ENCODE data around the gene MACIR. TPM values are rescaled to one million over a fixed set of nuclear protein-coding genes. Genes with fewer than 3 reads are reported as not detected.

MACIR gene
- total and polyA plus RNA-seq, 10 of the 15 experiments (the other 5 are each of a cell fraction or from before 2014, with no cell fraction given) = 2.1 to 16.1 (median 10.8) TPM

DNA sequence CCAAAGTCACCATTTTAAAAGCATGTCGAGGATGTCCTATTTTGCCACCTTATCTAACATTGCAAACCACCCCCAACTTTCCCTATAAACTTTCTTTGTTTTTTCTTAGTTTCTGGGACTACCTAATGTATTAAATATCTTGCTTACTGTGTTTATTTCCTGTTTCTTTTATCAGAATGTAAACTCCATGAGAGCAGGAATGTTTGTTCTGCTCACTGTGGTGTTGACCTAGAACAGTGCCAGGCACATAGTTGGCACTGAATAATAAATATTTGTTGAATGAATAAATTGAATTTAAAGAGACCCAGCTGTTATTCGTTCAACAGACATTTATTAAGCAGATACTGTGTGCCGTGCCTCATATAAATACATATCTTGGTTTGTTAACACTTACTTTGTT is 35.2 kb downstream of the MACIR start:
- Histone ChIP-seq H3K9me3 (replicated peaks; ENCODE audit: control insufficient read depth, insufficient read depth, low read length) (no peaks in the 10 kb centered on the region), H3K79me2 (ENCODE audit: control insufficient read depth, insufficient read depth, low read length) (no peaks in the 10 kb centered on the region), H4K20me1 (ENCODE audit: control insufficient read depth, insufficient read depth) (no peaks in the 10 kb centered on the region), H3K4me2 (ENCODE audit: control insufficient read depth, insufficient read depth) (no peak overlapping the region), H3K9ac (ENCODE audit: control insufficient read depth, insufficient read depth, low read length) (no peak overlapping the region), H3K4me1 (ENCODE audit: control insufficient read depth, insufficient read depth, low read length) (no peaks in the 10 kb centered on the region), H3K4me3 (no peak overlapping the region), H3K36me3 (ENCODE audit: control insufficient read depth in 2 of 2, insufficient read depth in 2 of 2, low read length in 1 of 2) (no peaks in the 10 kb centered on the region), H3K27ac (ENCODE audit: control insufficient read depth, insufficient read depth) (no peak overlapping the region), H2AFZ (ENCODE audit: control insufficient read depth, low read depth, low read length) (no peak overlapping the region), H3K27me3 (replicated peaks in 1 of 2; ENCODE audit: control insufficient read depth in 2 of 2, insufficient read depth in 2 of 2, low read length in 1 of 2) (no peaks in the 10 kb centered on the region)
- intact Hi-C loops (cut with micrococcal nuclease; ENCODE audit: unreplicated experiment) (no loop called here), in situ Hi-C loops (cut with MboI) (no loop called here)
- no peak for ATAC-seq
- SMC1A ChIA-PET (ENCODE audit: uncharacterized antibody, unreplicated experiment) = no interaction called here
- WGBS (ENCODE audit: insufficient coverage, insufficient replicate concordance, low lambda C conversion rate, missing lambda C conversion rate) = 76% methylated on average over 3 of the region's 3 CpGs
- BruUV-seq (replicated peaks) = no TSS peak
- FAIRE-seq = no peak
- RAD21 ChIA-PET (ENCODE audit: unreplicated experiment) = no interaction called here
- CTCF ChIA-PET = no interaction called here
- no peak for DNase-seq (ENCODE audit: low read depth, low spot score)
- POLR2A ChIA-PET = no interaction called here
- no peak for TF ChIP-seq WRNIP1 (IDR thresholded peaks at IDR 0.05; ENCODE audit: borderline replicate concordance, low read depth, low read length)
- TF ChIP-seq BRCA1 (IDR thresholded peaks at IDR 0.05; ENCODE audit: low read depth, low read length) = no peak
- no peak for TF ChIP-seq ATF7 (IDR thresholded peaks at IDR 0.05; ENCODE audit: low read depth)
- TF ChIP-seq IKZF1 (conservative IDR thresholded peaks at IDR 0.05) = no peak
- TF ChIP-seq NFIC (IDR thresholded peaks at IDR 0.05; ENCODE audit: low read depth, low read length) = no peak
- no peak for TF ChIP-seq ASH2L (IDR thresholded peaks at IDR 0.05; ENCODE audit: borderline replicate concordance, low read depth)
- TF ChIP-seq, protein P1, sequence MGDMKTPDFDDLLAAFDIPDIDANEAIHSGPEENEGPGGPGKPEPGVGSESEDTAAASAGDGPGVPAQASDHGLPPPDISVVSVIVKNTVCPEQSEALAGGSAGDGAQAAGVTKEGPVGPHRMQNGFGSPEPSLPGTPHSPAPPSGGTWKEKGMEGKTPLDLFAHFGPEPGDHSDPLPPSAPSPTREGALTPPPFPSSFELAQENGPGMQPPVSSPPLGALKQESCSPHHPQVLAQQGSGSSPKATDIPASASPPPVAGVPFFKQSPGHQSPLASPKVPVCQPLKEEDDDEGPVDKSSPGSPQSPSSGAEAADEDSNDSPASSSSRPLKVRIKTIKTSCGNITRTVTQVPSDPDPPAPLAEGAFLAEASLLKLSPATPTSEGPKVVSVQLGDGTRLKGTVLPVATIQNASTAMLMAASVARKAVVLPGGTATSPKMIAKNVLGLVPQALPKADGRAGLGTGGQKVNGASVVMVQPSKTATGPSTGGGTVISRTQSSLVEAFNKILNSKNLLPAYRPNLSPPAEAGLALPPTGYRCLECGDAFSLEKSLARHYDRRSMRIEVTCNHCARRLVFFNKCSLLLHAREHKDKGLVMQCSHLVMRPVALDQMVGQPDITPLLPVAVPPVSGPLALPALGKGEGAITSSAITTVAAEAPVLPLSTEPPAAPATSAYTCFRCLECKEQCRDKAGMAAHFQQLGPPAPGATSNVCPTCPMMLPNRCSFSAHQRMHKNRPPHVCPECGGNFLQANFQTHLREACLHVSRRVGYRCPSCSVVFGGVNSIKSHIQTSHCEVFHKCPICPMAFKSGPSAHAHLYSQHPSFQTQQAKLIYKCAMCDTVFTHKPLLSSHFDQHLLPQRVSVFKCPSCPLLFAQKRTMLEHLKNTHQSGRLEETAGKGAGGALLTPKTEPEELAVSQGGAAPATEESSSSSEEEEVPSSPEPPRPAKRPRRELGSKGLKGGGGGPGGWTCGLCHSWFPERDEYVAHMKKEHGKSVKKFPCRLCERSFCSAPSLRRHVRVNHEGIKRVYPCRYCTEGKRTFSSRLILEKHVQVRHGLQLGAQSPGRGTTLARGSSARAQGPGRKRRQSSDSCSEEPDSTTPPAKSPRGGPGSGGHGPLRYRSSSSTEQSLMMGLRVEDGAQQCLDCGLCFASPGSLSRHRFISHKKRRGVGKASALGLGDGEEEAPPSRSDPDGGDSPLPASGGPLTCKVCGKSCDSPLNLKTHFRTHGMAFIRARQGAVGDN (IDR thresholded peaks at IDR 0.05) = no peak
- TF ChIP-seq, protein P2, sequence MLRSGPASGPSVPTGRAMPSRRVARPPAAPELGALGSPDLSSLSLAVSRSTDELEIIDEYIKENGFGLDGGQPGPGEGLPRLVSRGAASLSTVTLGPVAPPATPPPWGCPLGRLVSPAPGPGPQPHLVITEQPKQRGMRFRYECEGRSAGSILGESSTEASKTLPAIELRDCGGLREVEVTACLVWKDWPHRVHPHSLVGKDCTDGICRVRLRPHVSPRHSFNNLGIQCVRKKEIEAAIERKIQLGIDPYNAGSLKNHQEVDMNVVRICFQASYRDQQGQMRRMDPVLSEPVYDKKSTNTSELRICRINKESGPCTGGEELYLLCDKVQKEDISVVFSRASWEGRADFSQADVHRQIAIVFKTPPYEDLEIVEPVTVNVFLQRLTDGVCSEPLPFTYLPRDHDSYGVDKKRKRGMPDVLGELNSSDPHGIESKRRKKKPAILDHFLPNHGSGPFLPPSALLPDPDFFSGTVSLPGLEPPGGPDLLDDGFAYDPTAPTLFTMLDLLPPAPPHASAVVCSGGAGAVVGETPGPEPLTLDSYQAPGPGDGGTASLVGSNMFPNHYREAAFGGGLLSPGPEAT (IDR thresholded peaks at IDR 0.05; ENCODE audit: low read depth) = no peak
- no peak for TF ChIP-seq DPF2 (IDR thresholded peaks at IDR 0.05)
- TF ChIP-seq, protein P3, sequence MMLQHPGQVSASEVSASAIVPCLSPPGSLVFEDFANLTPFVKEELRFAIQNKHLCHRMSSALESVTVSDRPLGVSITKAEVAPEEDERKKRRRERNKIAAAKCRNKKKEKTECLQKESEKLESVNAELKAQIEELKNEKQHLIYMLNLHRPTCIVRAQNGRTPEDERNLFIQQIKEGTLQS (IDR thresholded peaks at IDR 0.05; ENCODE audit: borderline replicate concordance, extremely low read depth, low read depth, low read length) = no peak
- no peak for TF ChIP-seq CHD1 (IDR thresholded peaks at IDR 0.05; ENCODE audit: low read depth, low read length)
- TF ChIP-seq, protein P4, sequence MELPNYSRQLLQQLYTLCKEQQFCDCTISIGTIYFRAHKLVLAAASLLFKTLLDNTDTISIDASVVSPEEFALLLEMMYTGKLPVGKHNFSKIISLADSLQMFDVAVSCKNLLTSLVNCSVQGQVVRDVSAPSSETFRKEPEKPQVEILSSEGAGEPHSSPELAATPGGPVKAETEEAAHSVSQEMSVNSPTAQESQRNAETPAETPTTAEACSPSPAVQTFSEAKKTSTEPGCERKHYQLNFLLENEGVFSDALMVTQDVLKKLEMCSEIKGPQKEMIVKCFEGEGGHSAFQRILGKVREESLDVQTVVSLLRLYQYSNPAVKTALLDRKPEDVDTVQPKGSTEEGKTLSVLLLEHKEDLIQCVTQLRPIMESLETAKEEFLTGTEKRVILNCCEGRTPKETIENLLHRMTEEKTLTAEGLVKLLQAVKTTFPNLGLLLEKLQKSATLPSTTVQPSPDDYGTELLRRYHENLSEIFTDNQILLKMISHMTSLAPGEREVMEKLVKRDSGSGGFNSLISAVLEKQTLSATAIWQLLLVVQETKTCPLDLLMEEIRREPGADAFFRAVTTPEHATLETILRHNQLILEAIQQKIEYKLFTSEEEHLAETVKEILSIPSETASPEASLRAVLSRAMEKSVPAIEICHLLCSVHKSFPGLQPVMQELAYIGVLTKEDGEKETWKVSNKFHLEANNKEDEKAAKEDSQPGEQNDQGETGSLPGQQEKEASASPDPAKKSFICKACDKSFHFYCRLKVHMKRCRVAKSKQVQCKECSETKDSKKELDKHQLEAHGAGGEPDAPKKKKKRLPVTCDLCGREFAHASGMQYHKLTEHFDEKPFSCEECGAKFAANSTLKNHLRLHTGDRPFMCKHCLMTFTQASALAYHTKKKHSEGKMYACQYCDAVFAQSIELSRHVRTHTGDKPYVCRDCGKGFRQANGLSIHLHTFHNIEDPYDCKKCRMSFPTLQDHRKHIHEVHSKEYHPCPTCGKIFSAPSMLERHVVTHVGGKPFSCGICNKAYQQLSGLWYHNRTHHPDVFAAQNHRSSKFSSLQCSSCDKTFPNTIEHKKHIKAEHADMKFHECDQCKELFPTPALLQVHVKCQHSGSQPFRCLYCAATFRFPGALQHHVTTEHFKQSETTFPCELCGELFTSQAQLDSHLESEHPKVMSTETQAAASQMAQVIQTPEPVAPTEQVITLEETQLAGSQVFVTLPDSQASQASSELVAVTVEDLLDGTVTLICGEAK (IDR thresholded peaks at IDR 0.05; ENCODE audit: borderline replicate concordance) = no peak
- TF ChIP-seq NR2C1 (IDR thresholded peaks at IDR 0.05) = no peak
- TF ChIP-seq NFXL1 (IDR thresholded peaks at IDR 0.05; ENCODE audit: borderline replicate concordance) = no peak
- TF ChIP-seq SMAD5 (IDR thresholded peaks at IDR 0.05; ENCODE audit: low read depth) = no peak
- no peak for TF ChIP-seq BMI1 (IDR thresholded peaks at IDR 0.05; ENCODE audit: borderline replicate concordance)
- TF ChIP-seq RFX5 (IDR thresholded peaks at IDR 0.05; ENCODE audit: low read depth, low read length) = no peak
